DOHH2 (cell line): Measurements from ENCODE around the gene DPH5.
"Not testable (repeated sequence)": the region's sequence is repeated elsewhere in the genome, so short reads cannot be mapped to it uniquely, and the experiment has no call there.

Experiments
- H3F3A ChIP-seq: fragments of 200-600 bp; sonication (generic), shearing (Covaris generic); 2 replicates; pipeline ENCODE4 v1.6.0; 2016; ENCODE audit warnings: antibody characterized with exemption, mild to moderate bottlenecking; ENCODE audit not compliant: control insufficient read depth, insufficient read depth
- H3K27ac ChIP-seq: fragments of 200-600 bp; sonication (generic); 2 replicates; pipeline ENCODE4 v1.5.1; 2014; ENCODE audit warnings: low read depth, mild to moderate bottlenecking, low read length, moderate library complexity
- H3K27me3 ChIP-seq: fragments of 200-600 bp; sonication (generic); 2 replicates; pipeline ENCODE4 v1.6.1; 2014; ENCODE audit warnings: mild to moderate bottlenecking, low read length, mixed read lengths; ENCODE audit not compliant: control insufficient read depth
- H3K36me3 ChIP-seq: fragments of 200-600 bp; sonication (generic); 2 replicates; pipeline ENCODE4 v1.6.1; 2014; ENCODE audit warnings: mild to moderate bottlenecking, low read length, moderate library complexity, mixed read lengths; ENCODE audit not compliant: control insufficient read depth
- H3K4me1 ChIP-seq: fragments of 200-600 bp; sonication (generic); 2 replicates; pipeline ENCODE4 v1.6.1; 2014; ENCODE audit warnings: mild to moderate bottlenecking, low read length, mixed read lengths; ENCODE audit not compliant: control insufficient read depth
- H3K4me2 ChIP-seq: fragments of 200-600 bp; sonication (generic); 2 replicates; pipeline ENCODE4 v1.6.0; 2014; ENCODE audit warnings: mild to moderate bottlenecking, low read length, moderate library complexity
- H3K4me3 ChIP-seq: fragments of 200-600 bp; sonication (generic); 2 replicates; pipeline ENCODE4 v1.5.1; 2014; ENCODE audit warnings: mild to moderate bottlenecking, low read length, mixed read lengths
- H3K79me2 ChIP-seq: fragments of 200-600 bp; sonication (generic); 2 replicates; pipeline ENCODE4 v1.6.1; 2014; ENCODE audit warnings: mild to moderate bottlenecking, low read length, mixed read lengths; ENCODE audit not compliant: control insufficient read depth
- H3K9me2 ChIP-seq: fragments of 200-600 bp; sonication (generic); replicated peaks from 2 replicates; pipeline ENCODE4 v1.6.1; 2014; ENCODE audit warnings: mild to moderate bottlenecking, low read length, mixed read lengths; ENCODE audit not compliant: control insufficient read depth
- H3K9me3 ChIP-seq: fragments of 200-600 bp; sonication (generic); 2 replicates; pipeline ENCODE4 v1.6.1; 2014; ENCODE audit warnings: antibody characterized with exemption, low read length, mixed read lengths; ENCODE audit not compliant: control insufficient read depth, insufficient read depth
- H4K20me1 ChIP-seq: fragments of 200-600 bp; sonication (generic); 2 replicates; pipeline ENCODE4 v1.6.0; 2014; ENCODE audit warnings: low read depth, mild to moderate bottlenecking, antibody characterized with exemption, low read length, moderate library complexity; ENCODE audit not compliant: control insufficient read depth, insufficient read depth
- CTCF ChIP-seq: fragments of 200-600 bp; sonication (generic); IDR thresholded peaks from one replicate; pipeline ENCODE4 v1.5.1; 2014; ENCODE audit warnings: antibody characterized with exemption, mild to moderate bottlenecking, low read depth, low read length; ENCODE audit not compliant: poor library complexity, severe bottlenecking
- EZH2phosphoT487 ChIP-seq: fragments of 200-600 bp; sonication (generic); IDR thresholded peaks from 2 replicates; pipeline ENCODE4 v1.6.1; 2017; ENCODE audit warnings: borderline replicate concordance, mild to moderate bottlenecking, antibody characterized with exemption, low read length, moderate library complexity, mixed read lengths

The DPH5 gene

DNA sequence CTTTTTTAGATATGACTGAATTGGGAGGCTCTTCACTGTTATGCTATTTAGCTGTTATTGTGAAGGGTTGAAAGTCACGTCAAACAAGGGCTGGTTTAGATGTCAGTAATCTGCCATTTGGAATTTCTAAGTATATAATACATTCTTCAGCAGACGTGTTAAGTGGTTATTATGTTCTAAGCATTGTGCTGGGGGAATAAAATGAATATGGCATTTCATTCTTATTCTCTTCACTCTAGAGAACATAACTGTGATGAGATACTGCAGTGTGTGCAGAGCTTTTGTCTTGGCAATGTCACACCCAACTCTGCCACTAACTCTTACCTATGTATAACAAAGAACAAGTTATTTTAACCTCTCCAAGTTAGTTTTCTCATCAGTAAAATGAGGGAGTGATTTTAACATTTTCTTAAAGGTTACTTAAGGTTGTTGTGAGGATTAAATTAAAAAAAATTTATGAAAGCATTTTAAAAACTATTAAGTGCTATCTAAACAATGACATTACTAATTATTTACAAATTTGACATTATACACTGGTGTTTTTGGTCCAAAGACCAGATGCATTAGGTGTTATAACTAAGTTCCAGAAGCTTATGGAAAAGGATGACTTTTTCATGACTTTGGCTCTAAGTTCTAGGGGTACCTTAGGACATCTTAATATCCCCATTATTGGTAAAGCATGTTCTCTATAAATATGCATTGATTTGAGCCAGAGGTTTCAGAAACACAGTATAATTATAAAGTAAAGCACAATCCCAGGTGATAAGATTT, 71.4 kb downstream of the DPH5 start:
- H3K4me1 ChIP-seq, result peaks cover 7% of the 10 kb centered on the region
- no peak overlapping the region for H3K27ac ChIP-seq

GRCh38 chr1:100952970-100953369, 72.6 kb downstream of the DPH5 start:
- not testable (repeated sequence) for H3K27me3 ChIP-seq, H4K20me1 ChIP-seq, H3F3A ChIP-seq, H3K9me2 ChIP-seq, H3K4me1 ChIP-seq, H3K27ac ChIP-seq, H3K9me3 ChIP-seq, H3K36me3 ChIP-seq, H3K4me2 ChIP-seq, H3K4me3 ChIP-seq, H3K79me2 ChIP-seq

More for the DNA sequence above, 71.4 kb downstream of the DPH5 start:
- Histone ChIP-seq H3K9me3 (no peaks in the 10 kb centered on the region), H3K4me2 (no peak overlapping the region), H3K36me3 (peaks cover 6% of the 10 kb centered on the region; the same call in 1 of the 2 replicates), H3K27me3 (no peaks in the 10 kb centered on the region), H3F3A (no peaks in the 10 kb centered on the region), H3K79me2 (no peaks in the 10 kb centered on the region), H4K20me1 (no peaks in the 10 kb centered on the region), H3K9me2 (no peaks in the 10 kb centered on the region), H3K4me3 (no peak overlapping the region)
- TF ChIP-seq CTCF, result no peak
- no peak for TF ChIP-seq EZH2phosphoT487

- Histone ChIP-seq H3K27ac (no peak overlapping the region), H3K4me3 (no peak overlapping the region), H3F3A (no peaks in the 10 kb centered on the region), H3K27me3 (no peaks in the 10 kb centered on the region), H3K79me2 (no peaks in the 10 kb centered on the region), H4K20me1 (no peaks in the 10 kb centered on the region), H3K9me3 (no peaks in the 10 kb centered on the region), H3K9me2 (no peaks in the 10 kb centered on the region), H3K4me2 (no peak overlapping the region), H3K36me3 (peaks cover 6% of the 10 kb centered on the region; the same call in 1 of the 2 replicates), H3K4me1 (peaks cover 10% of the 10 kb centered on the region)
- TF ChIP-seq EZH2phosphoT487 (no peak), CTCF (no peak)
Measured at GRCh38 chr1:100952104-100952745, 73.4 kb downstream of the DPH5 start.

- H3K27ac ChIP-seq, result no peak overlapping the region
- no peaks in the 10 kb centered on the region for H3K9me2 ChIP-seq
- no peaks in the 10 kb centered on the region for H4K20me1 ChIP-seq
- no peaks in the 10 kb centered on the region for H3K9me3 ChIP-seq
- peaks cover 10% of the 10 kb centered on the region for H3K4me1 ChIP-seq
- no peaks in the 10 kb centered on the region for H3K27me3 ChIP-seq
- no peaks in the 10 kb centered on the region for H3K79me2 ChIP-seq
- H3F3A ChIP-seq, result no peaks in the 10 kb centered on the region
- H3K36me3 ChIP-seq, result peaks cover 6% of the 10 kb centered on the region; the same call in 1 of the 2 replicates
- TF ChIP-seq EZH2phosphoT487, result no peak
- TF ChIP-seq CTCF, result no peak
- no peak overlapping the region for H3K4me3 ChIP-seq
- no peak overlapping the region for H3K4me2 ChIP-seq
Measured at GRCh38 chr1:100950781-100951180, 74.8 kb downstream of the DPH5 start.
